Peyer's patch (tissue), 4 donors: Measurements from ENCODE around the gene KRT6C.

Experiments used
- POLR2A ChIP-seq, 2 donors: fragments of 450-650 bp; IDR thresholded peaks; one replicate each; pipeline ENCODE4 v1.5.1; 2017; ENCODE audit warnings: antibody characterized with exemption in 2 of 2, mild to moderate bottlenecking in 2 of 2, moderate library complexity in 2 of 2
- TF ChIP-seq, protein P1 (sequence below), 6 experiments: fragments of 450-650 bp in 4 of 6; fragments of 200-600 bp in 2 of 6; sonication (generic) in 1 of 6; IDR thresholded peaks; one replicate each; pipeline ENCODE4 v1.5.1; 2017 to 2019; ENCODE audit warnings: antibody characterized with exemption in 6 of 6, mild to moderate bottlenecking in 3 of 6, moderate library complexity in 1 of 6

GRCh38 chr12:52446367-52447045 is 27.1 kb downstream of the KRT6C start:
- TF ChIP-seq, protein P1, sequence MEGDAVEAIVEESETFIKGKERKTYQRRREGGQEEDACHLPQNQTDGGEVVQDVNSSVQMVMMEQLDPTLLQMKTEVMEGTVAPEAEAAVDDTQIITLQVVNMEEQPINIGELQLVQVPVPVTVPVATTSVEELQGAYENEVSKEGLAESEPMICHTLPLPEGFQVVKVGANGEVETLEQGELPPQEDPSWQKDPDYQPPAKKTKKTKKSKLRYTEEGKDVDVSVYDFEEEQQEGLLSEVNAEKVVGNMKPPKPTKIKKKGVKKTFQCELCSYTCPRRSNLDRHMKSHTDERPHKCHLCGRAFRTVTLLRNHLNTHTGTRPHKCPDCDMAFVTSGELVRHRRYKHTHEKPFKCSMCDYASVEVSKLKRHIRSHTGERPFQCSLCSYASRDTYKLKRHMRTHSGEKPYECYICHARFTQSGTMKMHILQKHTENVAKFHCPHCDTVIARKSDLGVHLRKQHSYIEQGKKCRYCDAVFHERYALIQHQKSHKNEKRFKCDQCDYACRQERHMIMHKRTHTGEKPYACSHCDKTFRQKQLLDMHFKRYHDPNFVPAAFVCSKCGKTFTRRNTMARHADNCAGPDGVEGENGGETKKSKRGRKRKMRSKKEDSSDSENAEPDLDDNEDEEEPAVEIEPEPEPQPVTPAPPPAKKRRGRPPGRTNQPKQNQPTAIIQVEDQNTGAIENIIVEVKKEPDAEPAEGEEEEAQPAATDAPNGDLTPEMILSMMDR (IDR thresholded peaks at IDR 0.05) = no peak
- TF ChIP-seq POLR2A (IDR thresholded peaks at IDR 0.05) = no peak
